KMS-11 (cell line): Measurements from ENCODE around the gene DUSP22.
A peak's percentile ranks its signal among the peaks of the same experiment; 100 is the strongest.

Source experiments
- H2AFZ ChIP-seq: fragments of 200-600 bp; sonication (generic); 2 replicates; pipeline ENCODE4 v1.6.1; 2016; ENCODE audit warnings: antibody characterized with exemption, mixed run types, low read depth
- H3K27ac ChIP-seq: fragments of 200-600 bp; sonication (generic); 2 replicates; pipeline ENCODE4 v1.6.1; 2016; ENCODE audit warnings: mild to moderate bottlenecking, mixed run types
- H3K27me3 ChIP-seq: fragments of 200-600 bp; sonication (generic); 2 replicates; pipeline ENCODE4 v1.6.1; 2017; ENCODE audit warnings: mild to moderate bottlenecking, low read depth, mixed run types, moderate library complexity; ENCODE audit not compliant: insufficient read depth
- H3K36me3 ChIP-seq: fragments of 200-600 bp; sonication (generic); 2 replicates; pipeline ENCODE4 v1.6.1; 2017; ENCODE audit warnings: mild to moderate bottlenecking, mixed run types; ENCODE audit not compliant: insufficient read depth
- H3K4me1 ChIP-seq: fragments of 200-600 bp; sonication (generic); 2 replicates; pipeline ENCODE4 v1.6.1; 2016; ENCODE audit warnings: mild to moderate bottlenecking, low read depth, mixed run types; ENCODE audit not compliant: poor library complexity, severe bottlenecking
- H3K4me2 ChIP-seq: fragments of 200-600 bp; sonication (generic); 2 replicates; pipeline ENCODE4 v1.7.0; 2016; ENCODE audit warnings: mild to moderate bottlenecking, mixed run types
- H3K4me3 ChIP-seq: fragments of 200-600 bp; sonication (generic); IDR thresholded peaks from 2 replicates; pipeline ENCODE4 v1.6.1; 2017; ENCODE audit warnings: low read depth, low read length, mixed read lengths; ENCODE audit not compliant: insufficient read depth
- H3K79me2 ChIP-seq: fragments of 200-600 bp; sonication (generic); 2 replicates; pipeline ENCODE4 v1.6.1; 2016; ENCODE audit warnings: low read depth, mixed run types; ENCODE audit not compliant: insufficient read depth
- H3K9ac ChIP-seq: fragments of 200-600 bp; sonication (generic); 2 replicates; pipeline ENCODE4 v1.6.1; 2016; ENCODE audit warnings: mild to moderate bottlenecking, mixed run types
- H4K20me1 ChIP-seq: fragments of 200-600 bp; sonication (generic); 2 replicates; pipeline ENCODE4 v1.6.1; 2016; ENCODE audit warnings: mild to moderate bottlenecking, mixed run types; ENCODE audit not compliant: insufficient read depth
- TF ChIP-seq, protein P1 (sequence below): fragments of 200-600 bp; sonication (generic); conservative IDR thresholded peaks from 2 replicates; pipeline ENCODE4 v1.6.1; 2017; ENCODE audit warnings: low read depth, mild to moderate bottlenecking, antibody characterized with exemption, low read length, moderate library complexity, mixed read lengths

DUSP22 gene

DNA sequence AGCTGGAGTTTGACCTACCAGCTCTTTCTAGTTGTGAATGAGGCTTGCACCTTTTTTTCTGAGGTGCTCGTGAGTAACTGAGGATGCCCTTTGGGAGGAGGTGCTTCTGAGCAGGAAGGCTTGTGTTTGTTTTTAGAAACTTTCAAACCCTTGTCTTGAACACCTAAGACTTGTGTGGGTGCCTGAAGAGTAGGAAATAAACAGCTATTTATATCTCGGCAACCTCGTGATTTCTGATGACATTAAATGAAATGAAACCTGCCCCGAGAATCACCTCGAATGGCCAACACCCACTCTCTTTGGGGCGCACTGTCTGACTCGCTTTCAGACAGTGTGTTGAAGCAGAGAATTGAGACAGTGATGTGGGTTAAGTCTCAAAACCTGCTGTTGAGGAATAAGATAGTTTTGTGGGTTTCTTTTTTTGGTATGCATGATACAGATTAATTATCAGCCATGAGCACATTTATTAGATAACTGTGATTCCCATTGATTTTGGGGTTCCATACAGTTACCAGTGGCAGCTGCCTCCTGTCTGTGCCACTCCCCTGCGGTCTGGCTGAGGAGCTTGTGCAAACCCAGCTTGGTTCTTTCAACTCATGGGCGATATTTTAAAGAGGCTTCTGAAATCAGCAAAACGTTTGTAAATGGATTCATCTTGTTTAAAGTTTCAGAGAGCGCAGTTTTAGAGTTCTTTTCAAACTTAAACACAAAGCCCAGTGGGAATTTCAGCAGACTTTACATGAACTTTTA, 107.7 kb downstream of the DUSP22 start:
- peak overlapping the region; percentile 88 for H3K27ac ChIP-seq
- H4K20me1 ChIP-seq, result peaks cover 65% of the 10 kb centered on the region
- no peak overlapping the region for H2AFZ ChIP-seq
- TF ChIP-seq, protein P1, sequence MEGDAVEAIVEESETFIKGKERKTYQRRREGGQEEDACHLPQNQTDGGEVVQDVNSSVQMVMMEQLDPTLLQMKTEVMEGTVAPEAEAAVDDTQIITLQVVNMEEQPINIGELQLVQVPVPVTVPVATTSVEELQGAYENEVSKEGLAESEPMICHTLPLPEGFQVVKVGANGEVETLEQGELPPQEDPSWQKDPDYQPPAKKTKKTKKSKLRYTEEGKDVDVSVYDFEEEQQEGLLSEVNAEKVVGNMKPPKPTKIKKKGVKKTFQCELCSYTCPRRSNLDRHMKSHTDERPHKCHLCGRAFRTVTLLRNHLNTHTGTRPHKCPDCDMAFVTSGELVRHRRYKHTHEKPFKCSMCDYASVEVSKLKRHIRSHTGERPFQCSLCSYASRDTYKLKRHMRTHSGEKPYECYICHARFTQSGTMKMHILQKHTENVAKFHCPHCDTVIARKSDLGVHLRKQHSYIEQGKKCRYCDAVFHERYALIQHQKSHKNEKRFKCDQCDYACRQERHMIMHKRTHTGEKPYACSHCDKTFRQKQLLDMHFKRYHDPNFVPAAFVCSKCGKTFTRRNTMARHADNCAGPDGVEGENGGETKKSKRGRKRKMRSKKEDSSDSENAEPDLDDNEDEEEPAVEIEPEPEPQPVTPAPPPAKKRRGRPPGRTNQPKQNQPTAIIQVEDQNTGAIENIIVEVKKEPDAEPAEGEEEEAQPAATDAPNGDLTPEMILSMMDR, result no peak
- peak overlapping the region; percentile 82 for H3K4me2 ChIP-seq
- peaks cover 61% of the 10 kb centered on the region; the same call in 1 of the 2 replicates for H3K36me3 ChIP-seq
- H3K27me3 ChIP-seq, result peaks cover 3% of the 10 kb centered on the region; the same call in 1 of the 2 replicates
- H3K9ac ChIP-seq, result peak overlapping the region; percentile 98; the same call in 1 of the 2 replicates
- H3K4me3 ChIP-seq, result no peak overlapping the region
- peaks cover 94% of the 10 kb centered on the region for H3K4me1 ChIP-seq
- H3K79me2 ChIP-seq, result peaks cover 100% of the 10 kb centered on the region

DNA sequence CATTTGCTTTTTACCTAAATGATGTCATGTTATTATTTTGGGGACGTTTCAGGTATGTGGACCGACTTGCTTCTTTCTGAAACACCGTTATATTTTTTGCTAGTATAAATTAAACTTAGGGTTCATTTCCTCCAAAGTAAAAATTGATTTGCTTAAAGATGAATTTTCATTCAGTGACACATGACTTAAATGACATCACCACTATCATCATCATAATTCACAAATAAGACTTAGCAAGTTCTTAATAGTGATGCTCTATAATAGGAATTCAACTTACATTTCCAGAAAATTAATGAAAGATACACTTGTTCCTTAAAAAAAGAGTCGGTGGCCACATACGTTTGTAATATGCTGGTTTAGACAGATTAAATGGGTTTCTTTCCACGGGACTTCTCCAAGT, 108.5 kb downstream of the DUSP22 start:
- Histone ChIP-seq H4K20me1 (peaks cover 63% of the 10 kb centered on the region), H3K4me3 (no peak overlapping the region), H3K9ac (no peak overlapping the region), H3K79me2 (peaks cover 100% of the 10 kb centered on the region), H3K4me2 (0 out of 2 replicates have a peak overlapping the region, but pooled peaks have one; percentile 24), H3K4me1 (peaks cover 85% of the 10 kb centered on the region), H2AFZ (no peak overlapping the region), H3K27me3 (peaks cover 3% of the 10 kb centered on the region; the same call in 1 of the 2 replicates), H3K27ac (peak overlapping the region; percentile 88; the same call in 1 of the 2 replicates), H3K36me3 (peaks cover 58% of the 10 kb centered on the region; the same call in 1 of the 2 replicates)
- TF ChIP-seq, protein P1, result no peak
